ENCODE measurements around the gene SGF29. TPM values are rescaled to one million over a fixed set of nuclear protein-coding genes. Genes with fewer than 3 reads are reported as not detected.
"Not testable (repeated sequence)": the region's sequence is repeated elsewhere in the genome, so short reads cannot be mapped to it uniquely, and the experiment has no call there.

SGF29 gene
- total RNA-seq, 1 donor from 2014 or later: 5.3 TPM

DNA sequence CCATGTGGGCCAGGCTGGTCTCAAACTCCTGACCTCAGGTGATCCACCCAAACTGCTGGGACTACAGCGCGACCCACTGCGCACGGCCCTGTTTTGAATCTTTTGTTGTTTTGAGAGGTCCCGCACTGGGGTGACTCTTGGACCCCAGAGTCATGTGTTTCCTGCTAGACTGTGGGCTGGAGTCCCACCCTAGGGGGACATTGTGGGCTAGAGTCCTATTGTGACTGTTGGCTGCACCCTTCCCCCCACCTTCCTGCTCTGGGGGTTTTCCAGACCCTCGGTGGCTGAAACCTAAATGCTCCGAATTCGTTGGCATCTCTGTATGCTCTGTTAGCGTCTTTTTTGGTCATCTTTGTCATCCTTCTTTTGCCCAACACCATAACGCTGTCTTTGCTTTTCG lies 30.9 kb upstream of the SGF29 start:
- H3K79me2 ChIP-seq (ENCODE audit: low read depth): no peaks in the 10 kb centered on the region
- Mint-ChIP-seq H3K27me3 (ENCODE audit: insufficient read depth, low read depth) (peaks cover 6% of the 10 kb centered on the region), H3K36me3 (no peaks in the 10 kb centered on the region), H3K4me3 (no peak overlapping the region), H3K27ac (peak overlapping the region; percentile 6), H3K4me1 (no peaks in the 10 kb centered on the region), H3K9me3 (no peaks in the 10 kb centered on the region)
- H3K4me2 ChIP-seq: no peak overlapping the region
- TF ChIP-seq, protein P1, sequence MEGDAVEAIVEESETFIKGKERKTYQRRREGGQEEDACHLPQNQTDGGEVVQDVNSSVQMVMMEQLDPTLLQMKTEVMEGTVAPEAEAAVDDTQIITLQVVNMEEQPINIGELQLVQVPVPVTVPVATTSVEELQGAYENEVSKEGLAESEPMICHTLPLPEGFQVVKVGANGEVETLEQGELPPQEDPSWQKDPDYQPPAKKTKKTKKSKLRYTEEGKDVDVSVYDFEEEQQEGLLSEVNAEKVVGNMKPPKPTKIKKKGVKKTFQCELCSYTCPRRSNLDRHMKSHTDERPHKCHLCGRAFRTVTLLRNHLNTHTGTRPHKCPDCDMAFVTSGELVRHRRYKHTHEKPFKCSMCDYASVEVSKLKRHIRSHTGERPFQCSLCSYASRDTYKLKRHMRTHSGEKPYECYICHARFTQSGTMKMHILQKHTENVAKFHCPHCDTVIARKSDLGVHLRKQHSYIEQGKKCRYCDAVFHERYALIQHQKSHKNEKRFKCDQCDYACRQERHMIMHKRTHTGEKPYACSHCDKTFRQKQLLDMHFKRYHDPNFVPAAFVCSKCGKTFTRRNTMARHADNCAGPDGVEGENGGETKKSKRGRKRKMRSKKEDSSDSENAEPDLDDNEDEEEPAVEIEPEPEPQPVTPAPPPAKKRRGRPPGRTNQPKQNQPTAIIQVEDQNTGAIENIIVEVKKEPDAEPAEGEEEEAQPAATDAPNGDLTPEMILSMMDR (IDR thresholded peaks at IDR 0.05): no peak
- TF ChIP-seq EZH2phosphoT487 (IDR thresholded peaks at IDR 0.05) (no peak), EZH2 (IDR thresholded peaks at IDR 0.05) (no peak)
- H4K20me1 ChIP-seq (ENCODE audit: low read depth): no peaks in the 10 kb centered on the region
- H3K27ac ChIP-seq: no peak overlapping the region
- no peak overlapping the region for H3K4me3 ChIP-seq
- no peaks in the 10 kb centered on the region for H3K27me3 ChIP-seq
- H3F3A ChIP-seq (ENCODE audit: low read depth): no peaks in the 10 kb centered on the region
- no peak overlapping the region for H2AFZ ChIP-seq (replicated peaks)
- H3K9ac ChIP-seq: no peak overlapping the region
- no peaks in the 10 kb centered on the region for H3K4me1 ChIP-seq
- no peaks in the 10 kb centered on the region for H3K36me3 ChIP-seq
- no peak for DNase-seq (ENCODE audit: low spot score)
- no peaks in the 10 kb centered on the region for H3K9me3 ChIP-seq (ENCODE audit: low read depth)

DNA sequence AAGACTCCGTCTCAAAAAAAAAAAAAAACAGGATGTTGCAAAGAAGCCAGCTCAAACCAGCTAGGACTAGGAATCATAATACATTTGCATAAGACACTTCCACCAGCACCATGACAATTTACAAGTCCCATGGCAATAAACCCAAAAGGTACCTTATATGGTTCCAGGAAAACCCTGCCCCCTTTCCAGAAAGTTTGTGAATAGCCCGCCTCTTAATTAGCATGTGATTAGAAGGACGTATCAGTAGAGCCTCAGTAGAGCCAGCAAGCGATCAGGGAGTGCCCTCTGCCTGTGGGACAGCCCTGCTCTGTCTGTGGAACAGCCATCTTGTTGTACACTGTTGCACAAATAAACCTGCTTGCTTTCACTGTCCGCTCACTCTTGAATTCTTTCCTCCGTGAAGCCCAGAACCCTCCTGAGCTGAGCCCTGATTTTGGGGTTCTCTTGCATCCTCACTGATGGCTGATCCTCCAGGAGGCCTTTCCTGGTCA lies 29.0 kb upstream of the SGF29 start:
- DNase-seq (ENCODE audit: low spot score): no peak
- no peak overlapping the region for H3K4me2 ChIP-seq
- H3K9me3 Mint-ChIP-seq: no peaks in the 10 kb centered on the region
- H3K79me2 ChIP-seq (ENCODE audit: low read depth): no peaks in the 10 kb centered on the region
- H3K36me3 ChIP-seq: no peaks in the 10 kb centered on the region
- no peak overlapping the region for H3K27ac ChIP-seq
- H3K4me3 Mint-ChIP-seq: no peak overlapping the region
- peaks cover 6% of the 10 kb centered on the region for H3K27me3 Mint-ChIP-seq (ENCODE audit: insufficient read depth, low read depth)
- H4K20me1 ChIP-seq (ENCODE audit: low read depth): no peaks in the 10 kb centered on the region
- no peaks in the 10 kb centered on the region for H3F3A ChIP-seq (ENCODE audit: low read depth)
- no peaks in the 10 kb centered on the region for H3K4me1 Mint-ChIP-seq
- H3K4me1 ChIP-seq: no peaks in the 10 kb centered on the region
- no peaks in the 10 kb centered on the region for H3K27me3 ChIP-seq
- H3K36me3 Mint-ChIP-seq: no peaks in the 10 kb centered on the region
- no peak for TF ChIP-seq EZH2 (IDR thresholded peaks at IDR 0.05)
- TF ChIP-seq EZH2phosphoT487 (IDR thresholded peaks at IDR 0.05): no peak
- TF ChIP-seq, protein P1 (IDR thresholded peaks at IDR 0.05): no peak
- no peak overlapping the region for H3K27ac Mint-ChIP-seq
- no peaks in the 10 kb centered on the region for H3K9me3 ChIP-seq (ENCODE audit: low read depth)
- H3K9ac ChIP-seq: no peak overlapping the region
- no peak overlapping the region for H2AFZ ChIP-seq (replicated peaks)
- H3K4me3 ChIP-seq: no peak overlapping the region

DNA sequence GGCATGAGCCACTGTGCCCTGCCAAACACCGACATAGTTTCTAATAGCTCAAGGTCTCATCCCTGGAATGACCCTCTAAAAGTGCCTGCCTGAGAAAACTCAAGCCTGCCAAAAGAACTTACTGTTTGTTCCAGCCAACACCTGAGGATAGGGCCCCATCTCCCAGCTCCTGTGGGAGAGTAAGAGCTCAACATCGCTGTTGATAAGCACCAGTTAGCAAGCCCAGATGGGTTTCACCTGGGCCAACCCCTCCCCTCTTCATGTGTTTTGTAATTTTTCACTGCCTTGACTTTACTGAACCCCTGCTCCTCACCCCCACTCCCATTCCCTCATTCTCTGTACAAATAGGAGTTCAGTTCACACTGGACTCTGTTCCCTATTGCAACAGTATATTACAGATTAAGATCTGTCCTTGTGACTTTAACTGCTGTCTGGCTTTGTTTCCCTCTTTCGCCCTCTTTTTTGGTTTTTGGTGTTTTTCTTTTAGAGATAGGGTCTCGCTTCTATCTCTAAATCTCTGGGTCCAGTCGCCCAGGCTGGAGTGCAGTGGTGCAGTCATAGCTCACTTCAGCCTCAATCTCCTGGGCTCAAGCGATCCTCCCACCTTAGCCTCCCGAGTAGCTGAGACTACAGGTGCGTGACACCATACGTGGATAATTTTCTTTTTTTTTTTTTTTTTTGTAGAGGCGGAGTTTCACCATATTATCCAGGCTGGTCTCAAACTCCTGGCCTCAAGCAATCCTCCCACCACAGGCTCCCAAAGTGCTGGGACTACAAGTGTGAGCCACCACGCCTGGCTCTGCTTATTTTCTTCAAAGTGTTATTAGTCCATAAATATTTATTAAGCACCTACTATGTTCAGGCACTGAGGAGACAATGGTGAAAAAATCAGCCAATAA lies 27.3 kb upstream of the SGF29 start:
- Histone ChIP-seq H3K27ac (no peak overlapping the region), H3K4me1 (no peaks in the 10 kb centered on the region), H3F3A (ENCODE audit: low read depth) (no peaks in the 10 kb centered on the region), H3K27me3 (no peaks in the 10 kb centered on the region), H2AFZ (replicated peaks) (no peak overlapping the region), H3K4me2 (no peak overlapping the region), H3K79me2 (ENCODE audit: low read depth) (no peaks in the 10 kb centered on the region), H3K36me3 (no peaks in the 10 kb centered on the region), H3K4me3 (no peak overlapping the region), H4K20me1 (ENCODE audit: low read depth) (no peaks in the 10 kb centered on the region), H3K9me3 (ENCODE audit: low read depth) (no peaks in the 10 kb centered on the region), H3K9ac (no peak overlapping the region)
- H3K4me3 Mint-ChIP-seq: no peak overlapping the region
- TF ChIP-seq, protein P1 (IDR thresholded peaks at IDR 0.05): no peak
- TF ChIP-seq EZH2phosphoT487 (IDR thresholded peaks at IDR 0.05): no peak
- TF ChIP-seq EZH2 (IDR thresholded peaks at IDR 0.05): no peak
- H3K4me1 Mint-ChIP-seq: no peaks in the 10 kb centered on the region
- H3K9me3 Mint-ChIP-seq: no peaks in the 10 kb centered on the region
- no peaks in the 10 kb centered on the region for H3K36me3 Mint-ChIP-seq
- DNase-seq (ENCODE audit: low spot score): no peak
- peaks cover under 1% of the 10 kb centered on the region for H3K27me3 Mint-ChIP-seq (ENCODE audit: insufficient read depth, low read depth)
- H3K27ac Mint-ChIP-seq: no peak overlapping the region

DNA sequence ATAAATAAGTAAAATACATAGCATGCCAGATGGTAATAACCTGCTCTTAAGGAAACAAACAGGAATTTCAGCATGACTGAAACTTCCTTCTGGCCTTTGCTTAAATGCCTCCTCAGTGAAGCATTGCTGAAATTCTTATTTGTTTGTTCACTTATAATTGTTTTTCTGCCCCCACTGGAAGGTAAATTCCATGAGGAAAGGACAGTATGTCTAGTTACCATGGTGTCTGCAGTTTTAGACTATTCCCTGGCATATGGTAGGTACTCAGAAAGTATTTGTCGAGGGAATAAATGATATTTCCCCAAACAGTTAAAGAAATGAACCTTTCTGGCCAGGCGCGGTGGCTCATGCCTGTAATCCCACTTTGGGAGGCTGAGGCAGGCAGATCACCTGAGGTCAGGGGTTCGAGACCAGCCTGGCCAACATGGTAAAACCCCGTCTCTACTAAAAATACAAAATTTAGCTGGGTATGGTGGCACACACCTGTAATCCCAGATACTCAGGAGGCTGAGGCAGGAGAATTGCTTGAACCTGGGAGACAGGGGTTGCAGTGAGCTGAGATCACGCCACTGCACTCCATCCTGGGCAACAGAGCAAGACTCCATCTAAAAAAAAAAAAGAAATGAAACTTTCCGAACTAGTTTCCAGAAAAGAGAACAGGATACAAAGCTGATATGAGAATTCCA lies 26.5 kb upstream of the SGF29 start:
- not testable (repeated sequence) for H3F3A ChIP-seq (ENCODE audit: low read depth); H3K36me3 Mint-ChIP-seq; H3K27ac Mint-ChIP-seq; H4K20me1 ChIP-seq (ENCODE audit: low read depth); H3K36me3 ChIP-seq; H3K9me3 ChIP-seq (ENCODE audit: low read depth); H3K4me1 ChIP-seq; H3K27me3 ChIP-seq; H3K4me2 ChIP-seq; H3K4me3 Mint-ChIP-seq; H3K9me3 Mint-ChIP-seq; DNase-seq (ENCODE audit: low spot score); H3K79me2 ChIP-seq (ENCODE audit: low read depth); H2AFZ ChIP-seq (replicated peaks); H3K4me1 Mint-ChIP-seq; H3K27ac ChIP-seq; H3K27me3 Mint-ChIP-seq (ENCODE audit: insufficient read depth, low read depth); H3K4me3 ChIP-seq; H3K9ac ChIP-seq

Data from neural progenitor cell (in vitro differentiated cells).